GM18502 (cell line): ENCODE measurements around the gene NNMT.

Experiments
- ATAC-seq: cut with Tn5 transposase; IDR thresholded peaks from one replicate; pipeline ENCODE4 v1.9.1; 2021; ENCODE audit warnings: mild to moderate bottlenecking; ENCODE audit not compliant: unreplicated experiment, poor library complexity

Gene NNMT

GRCh38 chr11:114282488-114282887 is 13.7 kb upstream of the NNMT start:
- ATAC-seq = no peak

GRCh38 chr11:114283422-114283821 is 12.8 kb upstream of the NNMT start:
- no peak for ATAC-seq

- no peak for ATAC-seq
These were observed 12.2 kb upstream of the NNMT start for GRCh38 chr11:114284021-114284420.

GRCh38 chr11:114284914-114285313 is 11.3 kb upstream of the NNMT start:
- no peak for ATAC-seq

GRCh38 chr11:114285599-114285998 is 10.6 kb upstream of the NNMT start:
- ATAC-seq = no peak

- ATAC-seq = no peak
These were observed 10.0 kb upstream of the NNMT start for GRCh38 chr11:114286229-114286628.

GRCh38 chr11:114287154-114287553 is 9.0 kb upstream of the NNMT start:
- no peak for ATAC-seq

GRCh38 chr11:114288136-114288535 is 8.1 kb upstream of the NNMT start:
- no peak for ATAC-seq

- no peak for ATAC-seq
These were observed 6.4 kb upstream of the NNMT start for GRCh38 chr11:114289779-114290178.

- ATAC-seq = no peak
These were observed 5.5 kb upstream of the NNMT start for GRCh38 chr11:114290503-114291235.

- ATAC-seq = no peak
These were observed 4.8 kb upstream of the NNMT start for GRCh38 chr11:114291381-114291780.

GRCh38 chr11:114291842-114292680 is 4.1 kb upstream of the NNMT start:
- ATAC-seq = no peak

GRCh38 chr11:114293201-114293711 is 2.9 kb upstream of the NNMT start:
- no peak for ATAC-seq

GRCh38 chr11:114296605-114297372 is 590 bp downstream of the NNMT start:
- ATAC-seq = no peak

GRCh38 chr11:114297806-114298709 is 1.9 kb downstream of the NNMT start:
- no peak for ATAC-seq

- no peak for ATAC-seq
These were observed 2.5 kb downstream of the NNMT start for GRCh38 chr11:114298710-114299109.

- ATAC-seq = no peak
These were observed 4.9 kb downstream of the NNMT start for GRCh38 chr11:114301088-114301487.

GRCh38 chr11:114301927-114302326 is 5.7 kb downstream of the NNMT start:
- no peak for ATAC-seq

GRCh38 chr11:114302663-114303062 is 6.5 kb downstream of the NNMT start:
- ATAC-seq = no peak

GRCh38 chr11:114304065-114304464 is 7.9 kb downstream of the NNMT start:
- ATAC-seq = no peak
